GM21619 (cell line): Measurements from ENCODE around the gene DIP2A.
"Not testable (repeated sequence)": the region's sequence is repeated elsewhere in the genome, so short reads cannot be mapped to it uniquely, and the experiment has no call there.

ENCODE experiments used
- ATAC-seq: cut with Tn5 transposase; IDR thresholded peaks from one replicate; pipeline ENCODE4 v1.9.1; 2021; ENCODE audit not compliant: unreplicated experiment

The DIP2A gene

DNA sequence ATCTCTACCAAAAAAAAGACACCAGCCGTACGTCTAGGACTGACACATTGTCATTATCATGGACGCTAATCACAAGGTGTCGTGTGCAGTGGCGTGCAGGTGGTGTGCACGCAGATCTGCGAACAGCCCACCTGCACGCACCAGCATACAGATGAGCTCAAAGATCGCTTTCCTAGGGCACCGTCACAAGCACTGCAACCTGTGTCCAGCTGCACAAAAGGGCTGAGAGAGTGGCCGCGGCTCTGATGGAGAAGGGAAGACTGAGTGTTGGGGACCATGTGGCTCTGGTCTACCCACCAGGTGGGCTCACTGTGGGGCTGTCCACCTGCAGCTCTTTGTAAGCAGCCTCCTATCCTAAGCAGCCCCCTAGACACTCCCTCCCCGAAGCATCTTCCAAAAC is 95.3 kb downstream of the DIP2A start:
- ATAC-seq: no peak

DNA sequence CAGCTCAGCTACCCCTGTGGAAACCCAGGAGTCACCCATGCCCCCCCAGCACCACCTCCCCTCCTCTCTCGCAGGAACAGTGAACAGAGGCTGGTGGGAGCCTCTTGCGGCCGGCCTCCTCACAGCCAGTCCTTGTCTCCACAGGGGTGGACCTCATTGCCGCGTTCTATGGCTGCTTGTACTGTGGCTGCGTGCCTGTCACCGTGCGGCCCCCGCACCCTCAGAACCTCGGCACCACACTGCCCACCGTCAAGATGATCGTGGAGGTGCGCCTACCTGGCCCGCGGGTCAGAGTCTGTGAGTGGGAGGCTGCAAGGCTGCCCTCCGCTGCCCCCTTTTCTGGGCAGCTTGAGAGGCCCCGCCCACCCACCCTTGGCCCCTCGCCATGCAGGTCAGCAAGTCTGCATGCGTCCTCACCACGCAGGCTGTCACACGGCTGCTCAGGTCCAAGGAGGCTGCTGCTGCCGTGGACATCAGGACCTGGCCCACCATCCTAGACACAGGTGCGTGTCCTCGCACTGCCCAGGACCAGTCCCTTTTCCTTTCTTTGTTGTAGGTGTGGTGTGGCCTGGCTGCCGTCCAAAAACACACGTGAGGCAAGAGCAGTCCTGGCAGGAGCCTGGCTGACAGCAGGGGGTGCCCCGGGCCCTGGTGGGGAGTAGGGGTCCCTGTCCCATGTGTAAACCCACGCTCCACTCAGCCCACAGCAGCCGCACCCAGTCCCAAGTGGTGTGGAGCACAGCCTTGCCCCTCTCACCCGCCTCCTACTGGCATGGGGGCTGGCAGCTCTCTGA is 95.9 kb downstream of the DIP2A start:
- ATAC-seq: no peak

DNA sequence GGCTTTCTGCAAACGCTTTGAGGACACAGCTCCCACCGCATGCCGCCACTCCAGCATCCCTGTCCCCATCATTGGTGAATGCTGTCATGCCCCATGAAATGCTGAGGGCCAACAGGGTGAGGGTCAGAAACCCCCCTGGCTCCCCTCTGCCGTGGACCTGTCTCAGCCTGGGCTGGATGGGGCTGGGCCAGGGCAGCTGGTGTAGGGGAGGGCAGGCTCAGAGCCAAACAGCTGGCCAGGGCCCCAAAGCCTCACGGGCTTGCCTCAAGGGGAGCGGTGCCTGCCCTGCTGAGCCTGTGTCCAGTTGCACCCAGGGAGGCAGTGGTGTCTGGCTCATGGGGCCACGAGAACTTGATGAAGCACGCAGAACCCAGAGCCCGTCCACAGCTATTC is 96.5 kb downstream of the DIP2A start:
- no peak for ATAC-seq

DNA sequence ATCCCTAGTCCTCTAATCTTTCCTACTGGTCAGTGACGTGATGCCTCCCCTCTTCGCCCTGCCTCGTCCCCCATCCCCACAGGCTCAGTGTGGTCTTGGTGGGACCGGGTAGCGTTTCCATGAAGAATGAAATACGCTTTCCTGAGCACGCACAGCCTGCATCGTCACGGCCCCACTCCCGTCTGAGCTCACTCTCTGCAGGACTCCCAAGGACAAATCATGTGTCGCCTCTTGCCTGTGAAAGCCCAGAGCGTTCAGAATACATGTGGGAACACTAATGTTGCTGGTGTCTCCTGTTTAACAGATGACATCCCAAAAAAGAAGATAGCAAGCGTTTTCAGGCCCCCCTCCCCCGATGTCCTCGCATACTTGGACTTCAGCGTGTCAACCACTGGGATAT is 97.0 kb downstream of the DIP2A start:
- no peak for ATAC-seq

DNA sequence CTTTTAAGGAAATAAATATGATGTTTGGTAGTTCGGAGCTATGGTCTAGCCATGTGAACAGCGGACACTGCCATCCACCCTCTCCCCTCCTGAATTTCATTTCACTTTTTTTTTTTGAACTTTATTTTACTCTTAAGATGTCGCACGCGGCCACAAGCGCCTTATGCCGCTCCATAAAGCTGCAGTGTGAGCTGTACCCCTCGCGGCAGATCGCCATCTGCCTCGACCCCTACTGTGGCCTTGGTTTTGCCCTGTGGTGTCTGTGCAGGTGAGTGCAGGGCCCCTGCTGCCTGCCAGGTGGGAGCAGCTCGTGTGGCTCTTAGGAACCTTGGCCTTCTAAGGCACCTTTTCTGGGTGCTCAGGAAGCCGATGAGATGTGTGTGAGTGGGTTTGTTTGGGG is 98.1 kb downstream of the DIP2A start:
- no peak for ATAC-seq

DNA sequence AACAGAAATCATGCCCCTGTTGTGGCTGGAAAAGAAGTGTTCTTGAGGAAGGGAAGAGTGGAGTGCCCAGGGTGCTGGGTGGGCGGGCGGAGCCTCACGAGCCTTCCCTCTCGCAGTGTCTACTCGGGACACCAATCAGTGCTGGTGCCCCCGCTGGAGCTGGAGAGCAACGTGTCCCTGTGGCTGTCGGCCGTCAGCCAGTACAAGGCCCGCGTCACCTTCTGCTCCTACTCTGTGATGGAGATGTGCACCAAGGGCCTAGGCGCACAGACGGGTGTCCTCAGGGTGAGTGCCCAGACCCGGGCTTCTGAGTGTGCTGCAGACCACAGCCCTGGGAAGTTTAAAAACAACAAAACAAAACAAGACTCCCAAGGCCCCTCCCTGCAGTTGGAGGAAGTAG is 98.8 kb downstream of the DIP2A start:
- ATAC-seq: no peak

DNA sequence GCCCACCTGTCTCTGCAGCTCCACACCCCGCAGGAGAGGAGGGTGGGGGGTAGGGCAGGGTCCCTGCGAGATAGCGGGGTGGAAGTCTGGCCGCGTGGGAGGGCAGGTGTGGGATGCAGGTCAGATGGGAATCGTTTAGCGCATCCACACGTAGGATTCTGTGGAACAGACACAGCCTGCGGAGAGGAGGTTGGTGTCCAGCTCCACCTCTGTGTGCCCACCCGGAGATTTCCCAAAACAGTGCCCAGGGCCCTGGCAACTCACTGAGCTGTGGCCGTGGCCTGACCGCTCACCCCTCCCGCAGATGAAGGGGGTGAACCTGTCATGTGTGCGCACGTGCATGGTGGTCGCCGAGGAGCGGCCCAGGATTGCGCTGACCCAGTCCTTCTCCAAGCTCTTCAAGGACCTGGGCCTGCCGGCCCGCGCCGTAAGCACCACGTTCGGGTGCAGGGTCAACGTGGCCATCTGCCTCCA is 99.3 kb downstream of the DIP2A start:
- ATAC-seq: no peak

DNA sequence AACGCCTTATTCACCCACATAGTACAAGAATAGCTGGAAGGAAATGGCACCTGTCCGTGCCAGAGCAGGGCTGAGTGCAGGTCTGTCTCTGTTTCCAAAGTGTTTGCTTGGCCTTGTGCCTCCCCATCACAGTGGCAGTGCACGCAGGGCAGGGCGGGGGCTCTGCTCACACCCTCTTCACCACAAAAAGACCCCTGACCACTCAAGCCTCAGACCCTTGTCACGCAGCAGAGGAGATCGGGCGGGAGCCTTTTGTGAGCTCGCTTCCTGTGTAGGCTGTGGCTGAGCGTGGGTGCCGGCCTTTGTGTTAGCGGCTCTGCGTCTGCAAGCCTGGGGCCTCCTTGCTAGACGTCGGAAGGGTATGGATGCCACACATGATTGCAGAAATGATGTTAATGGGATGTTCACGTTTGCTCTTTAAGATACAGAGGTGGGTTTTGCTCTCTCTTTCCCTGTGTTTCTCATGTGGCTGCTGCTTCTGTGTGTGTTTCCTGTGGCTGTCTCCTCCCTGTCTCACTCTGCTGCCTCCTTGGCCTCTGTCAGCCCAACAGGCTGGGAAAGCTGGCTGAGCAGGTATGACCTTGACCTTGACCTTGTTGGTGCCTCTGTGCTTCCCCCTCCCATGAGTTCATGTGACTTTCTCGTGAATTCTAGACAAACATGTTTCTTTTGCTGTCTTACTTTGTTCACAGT is 100.7 kb downstream of the DIP2A start:
- ATAC-seq: no peak

DNA sequence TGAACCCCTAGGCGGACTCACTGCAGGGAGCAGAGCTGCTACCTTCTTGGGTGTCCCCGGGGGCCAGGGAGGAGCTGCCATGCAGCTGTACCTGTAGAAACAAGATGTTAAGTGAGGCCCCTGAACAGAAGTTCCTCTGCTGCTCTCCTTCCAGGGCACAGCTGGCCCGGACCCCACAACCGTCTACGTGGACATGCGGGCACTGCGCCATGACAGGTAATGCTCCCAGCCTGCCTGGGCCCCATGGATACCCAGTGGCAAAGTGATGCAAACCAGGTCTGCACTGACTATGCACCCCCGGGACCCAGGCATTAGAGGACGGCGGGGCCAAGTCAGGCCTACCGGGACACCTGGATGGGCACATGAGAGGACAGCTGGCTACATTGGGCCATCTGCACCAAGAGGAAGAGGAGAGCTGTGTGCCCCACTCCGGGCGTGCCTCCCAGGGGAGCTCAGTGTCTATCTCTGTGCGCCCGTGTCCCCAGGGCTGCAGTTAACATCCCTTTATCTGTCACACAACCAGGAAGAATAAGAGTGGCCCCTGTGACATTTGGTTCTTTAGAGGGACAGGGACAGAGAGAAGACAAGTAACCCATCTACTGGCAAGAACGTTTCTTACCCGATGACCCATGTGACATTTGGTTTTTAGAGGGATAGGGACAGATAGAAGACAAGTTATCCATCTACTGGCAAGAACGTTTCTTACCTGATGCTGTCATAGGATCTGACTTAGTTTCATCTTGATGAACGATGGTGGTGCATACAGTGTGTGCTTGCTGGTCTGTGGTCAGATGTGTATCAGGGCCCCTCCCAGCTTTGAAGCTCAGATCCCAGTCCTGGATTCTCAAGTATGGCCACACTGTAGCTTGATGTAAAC is 102.1 kb downstream of the DIP2A start:
- ATAC-seq: no peak

DNA sequence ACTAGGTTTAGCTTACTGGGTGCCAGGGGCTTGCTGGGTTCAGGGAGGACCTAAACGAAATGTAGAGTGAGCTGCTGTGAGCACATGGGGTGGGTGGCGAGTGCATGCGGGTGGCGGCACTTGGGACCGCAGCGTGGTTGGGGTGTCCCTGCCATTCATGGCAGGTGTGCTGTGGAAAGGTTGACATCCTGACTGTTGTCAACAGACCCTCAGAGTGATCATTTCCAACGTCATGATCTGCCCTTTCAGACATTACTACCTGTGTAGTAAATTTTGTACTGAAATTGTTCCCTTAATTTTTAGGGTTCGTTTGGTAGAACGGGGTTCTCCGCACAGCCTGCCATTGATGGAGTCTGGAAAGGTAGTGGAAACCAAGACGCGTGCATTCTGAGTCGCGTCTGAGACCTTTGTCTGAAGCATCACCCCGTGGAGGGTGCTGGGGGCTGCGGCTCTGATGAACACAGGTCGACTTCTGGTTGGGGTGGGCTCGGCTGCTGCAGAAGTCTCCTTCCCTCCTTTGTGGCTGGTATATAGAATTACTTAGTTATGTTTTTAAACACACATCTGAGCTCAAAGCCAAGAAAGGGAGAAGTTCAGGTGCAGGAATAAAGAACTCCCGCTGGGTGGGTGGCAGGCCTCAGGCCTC is 102.9 kb downstream of the DIP2A start:
- ATAC-seq: no peak

DNA sequence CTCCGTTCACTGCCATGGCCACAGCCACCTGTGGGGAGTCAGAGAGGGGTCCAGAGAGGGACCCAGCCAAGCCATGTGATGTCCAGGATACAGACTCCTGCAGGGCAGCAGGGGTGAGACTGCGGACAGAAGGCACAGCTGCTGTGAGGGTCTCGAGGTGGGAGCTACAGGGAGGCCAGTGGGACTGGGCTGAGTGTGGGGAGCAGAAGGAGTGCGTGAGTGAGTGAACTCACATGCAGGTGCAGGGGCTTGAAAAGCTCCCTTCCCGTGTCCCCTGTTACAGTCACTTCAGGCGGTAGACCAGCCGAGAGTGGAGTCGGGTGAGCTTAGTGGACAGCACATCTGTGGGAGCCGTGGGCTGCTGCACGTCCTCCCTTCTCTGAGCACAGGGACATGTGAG is 103.8 kb downstream of the DIP2A start:
- no peak for ATAC-seq

DNA sequence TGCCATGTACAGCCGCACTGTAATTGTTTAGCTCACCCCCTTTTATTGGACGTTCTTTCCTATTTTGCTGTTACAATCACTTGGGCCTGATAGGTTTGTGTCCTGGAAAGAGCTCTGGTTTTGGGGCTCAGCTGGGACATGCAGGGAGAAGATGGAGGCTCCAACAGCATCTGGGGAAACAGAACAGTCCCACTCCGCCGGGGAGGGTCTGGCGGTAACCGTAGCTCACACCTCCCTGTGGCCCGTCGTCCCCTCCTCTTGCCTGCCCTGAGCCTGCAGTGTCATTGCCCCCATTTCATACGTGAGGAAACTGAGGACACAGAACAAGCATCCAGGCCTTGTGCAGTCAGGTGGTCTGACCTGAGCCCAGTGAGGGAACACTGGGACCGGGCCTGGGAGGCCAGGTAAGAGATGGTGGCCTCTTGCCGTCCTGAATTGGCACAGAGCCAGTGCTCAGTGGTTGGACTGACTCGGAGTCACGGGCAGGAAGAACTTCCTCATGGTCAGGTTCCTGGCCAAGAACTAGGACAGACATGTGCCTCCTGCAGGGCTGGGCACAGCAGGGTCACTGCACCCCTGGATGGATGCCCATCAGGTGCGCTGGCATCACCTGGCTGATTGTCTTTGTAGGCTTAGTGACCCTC is 104.4 kb downstream of the DIP2A start:
- ATAC-seq: no peak

DNA sequence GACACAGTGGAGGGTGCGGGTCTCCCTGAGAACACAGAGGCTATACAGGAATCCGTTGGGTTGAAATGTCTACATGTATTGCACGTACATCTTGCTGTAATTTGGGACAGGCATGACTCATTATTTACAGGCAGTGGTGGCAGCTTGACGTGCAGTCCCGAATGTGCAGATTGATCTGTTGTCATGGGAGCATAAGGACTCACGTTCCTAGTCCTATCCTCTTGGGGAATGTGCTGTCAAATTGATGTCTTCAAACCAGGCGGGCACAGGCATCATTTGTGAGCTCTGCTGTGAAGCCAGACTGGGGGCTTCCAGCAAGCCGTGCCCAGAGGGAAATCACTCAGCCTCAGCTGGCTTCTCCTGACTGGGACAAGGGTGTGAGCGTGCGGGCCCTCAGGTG is 105.7 kb downstream of the DIP2A start:
- no peak for ATAC-seq

DNA sequence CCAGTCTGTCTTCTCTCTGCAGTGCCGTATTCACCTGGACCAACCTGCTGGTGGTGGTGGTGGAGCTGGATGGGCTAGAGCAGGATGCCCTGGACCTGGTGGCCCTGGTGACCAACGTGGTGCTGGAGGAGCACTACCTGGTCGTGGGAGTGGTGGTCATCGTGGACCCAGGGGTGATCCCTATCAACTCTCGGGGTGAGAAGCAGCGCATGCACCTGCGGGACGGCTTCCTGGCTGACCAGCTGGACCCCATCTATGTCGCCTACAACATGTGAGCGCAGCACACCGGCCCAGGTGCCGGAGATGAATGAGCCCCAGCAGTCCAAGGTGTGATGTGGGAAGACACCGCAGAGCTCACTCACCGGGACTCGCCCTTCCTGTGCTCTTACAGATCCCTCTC is 108.7 kb downstream of the DIP2A start:
- ATAC-seq: no peak

DNA sequence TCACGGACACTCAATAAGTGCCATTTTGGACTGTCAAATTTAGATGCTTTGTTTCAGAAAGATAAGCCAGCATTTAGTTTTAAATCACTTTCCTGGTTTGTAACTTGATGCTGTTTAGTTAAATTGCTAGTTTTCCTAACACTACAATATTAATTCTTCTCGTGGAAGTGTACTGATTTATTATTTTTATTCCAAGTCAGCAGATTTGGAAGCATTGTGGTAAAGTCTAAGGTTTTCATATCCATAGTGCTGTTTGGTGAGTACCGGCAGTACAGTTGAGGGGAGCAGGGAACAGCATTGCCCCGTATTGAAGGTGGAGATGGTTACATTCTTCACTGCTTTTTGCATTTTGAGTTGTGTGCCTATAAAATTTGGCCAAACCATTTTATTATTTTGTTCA is 109.9 kb downstream of the DIP2A start:
- ATAC-seq: no peak

DNA sequence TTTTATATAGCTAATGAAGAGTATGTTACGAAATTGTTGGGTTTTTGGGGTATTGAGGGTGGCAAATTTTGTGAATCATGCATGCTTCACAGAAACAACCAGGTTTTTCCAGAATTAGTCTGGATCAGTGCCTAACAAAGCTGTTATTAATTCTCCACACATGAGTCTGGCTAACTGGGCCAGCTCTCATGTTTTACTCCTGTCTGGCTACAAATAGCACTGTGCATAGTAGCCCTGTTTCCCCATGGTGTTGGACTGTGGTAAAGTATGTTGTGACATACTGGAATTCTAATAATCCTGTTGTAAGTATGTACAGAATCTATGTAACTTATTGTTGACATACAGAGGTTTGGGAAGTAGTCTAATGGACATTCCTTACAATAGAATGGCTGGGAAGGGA is 110.4 kb downstream of the DIP2A start:
- no peak for ATAC-seq

DNA sequence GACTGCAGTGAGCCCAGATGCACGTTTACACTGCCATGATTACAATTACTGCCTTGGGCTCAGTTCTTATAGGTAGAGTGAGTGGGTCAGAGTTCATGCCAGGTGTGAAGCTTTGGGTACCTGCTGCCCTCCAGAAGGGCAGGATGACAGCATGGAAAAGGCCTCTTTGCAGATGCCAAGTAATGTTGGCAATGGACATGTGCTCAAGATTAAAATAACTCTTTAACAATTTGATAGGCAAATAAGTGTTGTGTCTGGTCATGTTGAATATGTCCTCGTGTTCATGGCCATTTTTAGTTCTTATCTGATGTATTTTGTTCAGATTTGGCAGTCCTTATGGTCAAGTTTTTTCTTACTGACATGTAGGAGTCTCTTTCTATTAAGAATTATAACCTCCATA is 111.4 kb downstream of the DIP2A start:
- ATAC-seq: no peak

DNA sequence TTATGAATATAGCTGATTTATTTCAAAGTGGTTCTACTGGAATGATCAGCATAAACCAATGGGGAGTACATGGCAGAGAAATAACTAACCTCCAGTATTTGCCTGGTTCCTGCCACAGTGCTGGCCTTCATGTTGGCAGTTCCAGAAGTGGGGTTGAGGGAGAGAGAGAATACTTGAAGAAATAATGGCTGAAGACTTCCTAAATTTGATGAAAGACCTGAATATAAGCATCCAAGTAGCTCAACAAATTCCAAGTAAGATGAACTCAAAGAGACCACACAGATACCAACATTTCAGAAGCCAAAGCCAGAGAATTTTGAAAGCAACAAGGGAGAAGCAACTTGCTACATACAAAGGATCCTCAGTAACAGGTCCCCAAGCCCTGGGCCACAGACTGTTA is 111.9 kb downstream of the DIP2A start:
- no peak for ATAC-seq

DNA sequence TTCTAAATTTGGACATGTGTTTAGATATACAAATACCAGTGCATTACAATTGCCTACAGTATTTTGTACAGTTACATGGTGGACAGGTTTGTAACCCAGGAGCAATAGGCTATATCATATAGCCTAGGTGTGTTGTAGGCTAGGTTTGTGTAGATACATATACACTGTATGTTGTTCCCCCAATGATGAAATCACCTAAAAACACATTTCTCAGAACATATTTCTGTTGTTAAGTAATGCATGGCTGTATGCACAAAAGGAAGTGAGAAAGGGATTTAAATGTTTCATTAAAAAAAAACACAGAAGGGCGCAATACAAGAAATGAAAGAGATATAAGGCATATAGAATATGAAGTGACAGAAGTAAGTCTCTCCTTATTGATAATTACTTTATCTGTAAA is 114.2 kb downstream of the DIP2A start:
- ATAC-seq: no peak

DNA sequence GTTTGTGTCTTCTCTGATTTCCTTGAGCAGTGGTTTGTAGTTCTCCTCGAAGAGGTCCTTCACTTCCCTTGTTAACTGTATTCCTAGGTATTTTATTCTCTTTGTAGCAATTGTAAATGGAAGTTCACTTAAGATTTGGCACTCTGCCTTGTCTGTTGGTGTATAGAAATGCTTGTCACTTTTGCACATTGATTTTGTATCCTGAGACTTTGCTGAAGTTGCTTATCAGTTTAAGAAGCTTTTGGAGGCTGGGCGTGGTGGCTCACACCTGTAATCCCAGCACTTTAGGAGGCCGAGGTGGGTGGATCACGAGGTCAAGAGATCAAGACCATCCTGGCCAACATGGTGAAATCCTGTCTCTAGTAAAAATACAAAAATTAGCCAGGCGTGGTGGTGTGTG is 119.1 kb downstream of the DIP2A start:
- not testable (repeated sequence) for ATAC-seq

DNA sequence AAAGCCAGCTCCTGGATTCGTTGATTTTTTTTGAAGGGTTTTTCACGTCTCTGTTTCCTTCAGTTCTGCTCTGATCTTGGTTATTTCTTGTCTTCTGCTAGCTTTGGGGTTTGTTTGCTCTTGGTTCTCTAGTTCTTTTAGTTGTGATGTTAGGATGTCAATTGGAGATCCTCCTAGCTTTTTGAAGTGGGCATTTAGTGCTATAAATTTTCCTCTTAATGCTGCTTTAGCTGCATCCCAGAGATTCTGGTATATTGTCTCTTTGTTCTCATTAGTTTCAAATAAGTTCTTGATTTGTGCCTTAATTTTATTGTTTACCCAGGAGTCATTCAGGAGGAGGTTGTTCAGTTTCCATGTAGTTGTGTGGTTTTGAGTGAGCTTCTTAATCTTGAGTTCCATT is 120.7 kb downstream of the DIP2A start:
- not testable (repeated sequence) for ATAC-seq
